Stimulated activated CD4-positive, alpha-beta T cell treated with anti-CD3 and anti-CD28 coated beads, Interleukin-12 subunit alpha, Interleukin-12 subunit beta, amount 100 ng/mL, for 48 hours (primary cell): ENCODE measurements around the gene TPM1.

Source experiments
- DNase-seq, 3 donors: peaks; one replicate each; pipeline ENCODE4 v3.0.0-alpha.2; 2020; ENCODE audit warnings: low read depth in 2 of 3, low spot score in 1 of 3

The TPM1 gene

DNA sequence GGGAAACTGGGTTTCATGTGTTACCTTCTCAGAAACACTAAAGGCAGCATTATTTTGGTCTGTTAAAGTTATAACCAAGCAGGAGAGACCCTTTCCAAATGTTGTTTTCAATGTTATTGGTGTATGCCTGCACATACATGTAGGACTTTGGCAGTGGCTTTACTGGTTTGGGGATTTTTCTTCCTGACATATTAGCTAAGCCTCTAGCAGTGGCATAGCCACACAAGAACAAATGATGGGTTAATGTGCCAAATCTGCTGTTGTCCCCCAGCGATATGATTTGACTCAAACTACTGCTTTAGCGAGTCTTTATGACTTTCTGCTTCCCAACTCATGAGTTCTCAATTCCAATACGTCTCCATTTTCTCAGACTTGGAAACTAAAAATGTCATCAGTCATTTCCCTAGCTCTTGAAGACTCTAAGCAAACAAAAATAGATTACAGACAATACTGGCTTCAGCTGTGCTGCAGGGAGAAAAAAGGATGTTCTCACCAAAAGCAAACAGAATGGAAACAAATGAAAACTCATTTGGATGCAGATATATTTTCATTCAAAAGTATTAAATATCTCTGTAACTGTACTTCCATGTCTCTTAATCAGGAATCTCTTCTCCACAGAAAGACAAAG lies 29.6 kb downstream of the TPM1 start:
- DNase-seq = no peak

DNA sequence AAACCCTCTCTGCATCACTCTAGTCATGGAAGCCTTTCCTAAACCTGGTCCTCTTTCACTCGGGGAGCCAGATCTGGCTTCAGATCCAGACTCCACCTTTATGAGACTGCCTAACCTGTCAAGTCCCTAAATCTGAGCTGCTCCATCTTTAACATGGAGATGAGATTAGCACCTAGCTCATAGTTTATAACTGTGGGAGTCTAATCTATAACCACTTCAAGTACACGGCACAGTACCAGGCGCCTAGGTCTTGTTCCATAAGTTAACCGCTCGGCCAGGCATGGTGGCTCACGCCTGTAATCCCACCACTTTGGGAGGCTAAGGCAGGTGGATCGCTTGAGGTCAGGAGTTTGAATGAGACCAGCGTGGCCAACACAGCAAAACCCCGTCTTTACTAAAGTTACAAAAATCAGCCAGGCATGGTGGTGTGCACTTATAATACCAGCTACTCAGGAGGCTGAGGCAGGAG lies 30.3 kb downstream of the TPM1 start:
- DNase-seq = no peak

DNA sequence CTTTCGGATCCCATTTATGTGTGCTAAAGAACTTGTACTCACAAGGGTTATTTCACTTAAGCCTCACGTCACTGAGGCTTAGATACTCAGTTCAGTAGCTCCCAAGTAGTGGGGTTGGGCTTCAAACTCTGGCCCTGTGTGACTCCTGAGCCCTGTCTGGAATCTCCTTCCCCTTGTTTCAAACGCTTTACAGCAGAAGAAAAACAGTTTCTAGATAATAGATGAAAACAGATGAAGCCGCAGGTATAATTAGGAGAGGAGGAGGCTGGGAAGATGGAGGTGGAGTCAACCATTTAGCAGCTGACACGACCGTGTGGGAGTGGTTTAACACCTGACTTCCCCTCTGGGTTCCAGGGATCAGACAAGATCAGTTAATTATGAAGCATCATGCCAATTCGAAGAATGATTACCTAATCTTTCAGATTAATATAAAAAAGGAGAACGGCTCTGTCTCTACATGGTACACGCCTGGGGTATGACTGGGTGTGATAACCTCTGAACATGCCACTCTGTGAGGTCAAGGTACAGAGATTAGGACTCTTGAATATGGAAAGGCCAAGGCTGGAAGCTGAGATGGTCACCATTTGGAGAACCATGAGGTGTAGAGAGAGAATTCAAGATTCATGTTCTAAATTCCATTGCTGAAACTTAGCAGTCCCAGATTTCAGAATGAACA lies 31.1 kb downstream of the TPM1 start:
- no peak for DNase-seq

GRCh38 chr15:63075015-63075983 lies 32.8 kb downstream of the TPM1 start:
- DNase-seq = no peak

DNA sequence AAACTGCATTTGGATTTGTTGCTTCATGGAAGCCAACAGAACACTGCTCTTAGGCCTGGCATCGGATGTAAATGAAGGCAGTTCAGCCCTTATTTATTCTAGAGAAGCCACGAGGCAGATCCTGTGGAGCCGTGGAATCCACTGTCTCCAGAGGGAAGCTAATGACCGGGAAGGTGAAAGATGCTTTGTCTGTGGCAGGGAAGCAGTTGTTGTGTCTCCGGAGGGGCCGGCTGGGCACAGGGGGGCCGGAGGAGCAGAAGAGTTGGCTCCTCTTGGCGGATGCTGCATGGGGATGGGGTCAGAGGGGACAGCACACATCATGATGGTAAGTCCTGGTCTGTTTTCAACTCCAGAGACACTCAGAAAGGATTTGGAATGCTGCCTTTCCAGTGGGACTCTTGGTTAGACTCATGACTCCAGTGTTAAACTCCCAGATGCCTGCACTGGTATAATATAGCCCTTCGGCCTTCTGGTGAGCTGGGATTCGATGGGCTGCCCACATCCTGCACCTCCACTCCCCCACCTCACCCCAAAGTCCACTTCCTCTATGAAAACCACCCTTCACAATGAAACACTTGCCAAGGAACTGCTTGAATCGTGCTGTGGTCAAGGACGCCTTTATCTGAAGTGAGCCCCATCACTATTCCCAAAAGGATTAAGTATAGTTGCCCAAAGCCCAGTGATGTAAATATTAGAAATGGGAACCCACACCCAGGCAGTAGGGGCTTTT lies 33.6 kb downstream of the TPM1 start:
- DNase-seq = no peak

DNA sequence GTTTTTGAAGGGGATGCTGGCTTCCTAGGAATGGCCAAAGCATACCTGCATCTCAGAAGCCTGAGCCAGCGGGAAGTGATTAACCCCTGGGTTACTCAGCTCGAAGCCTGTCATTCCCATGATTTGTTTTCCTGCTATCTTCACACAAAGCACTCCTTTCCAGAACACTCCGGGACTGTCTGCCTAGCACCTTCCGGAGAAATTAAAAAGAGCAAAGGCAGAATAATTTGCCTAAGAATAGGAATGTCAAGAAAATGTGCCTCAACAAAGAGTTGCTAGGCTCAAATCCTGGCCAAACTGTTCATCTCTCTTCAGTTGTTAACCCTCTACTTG lies 34.1 kb downstream of the TPM1 start:
- no peak for DNase-seq

DNA sequence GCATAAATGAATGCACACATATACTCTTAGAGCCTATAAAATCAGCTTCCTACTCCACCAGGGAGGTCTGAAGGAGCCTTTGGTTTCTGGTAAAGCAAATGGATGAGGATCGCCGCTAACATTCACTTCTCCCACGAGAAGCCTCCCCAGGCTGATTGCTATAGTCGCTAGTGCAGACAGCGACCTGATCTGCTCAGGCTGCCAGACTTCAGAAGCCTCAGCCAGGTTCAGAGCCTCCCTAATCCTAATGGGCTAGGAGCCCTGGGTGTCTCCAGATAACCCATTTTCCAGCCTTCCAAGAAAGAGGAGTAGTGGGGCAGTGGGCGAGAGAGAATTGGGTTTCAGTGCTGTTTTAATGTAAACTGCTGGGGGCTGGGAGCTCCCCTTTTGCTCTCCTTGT lies 35.4 kb downstream of the TPM1 start:
- no peak for DNase-seq

DNA sequence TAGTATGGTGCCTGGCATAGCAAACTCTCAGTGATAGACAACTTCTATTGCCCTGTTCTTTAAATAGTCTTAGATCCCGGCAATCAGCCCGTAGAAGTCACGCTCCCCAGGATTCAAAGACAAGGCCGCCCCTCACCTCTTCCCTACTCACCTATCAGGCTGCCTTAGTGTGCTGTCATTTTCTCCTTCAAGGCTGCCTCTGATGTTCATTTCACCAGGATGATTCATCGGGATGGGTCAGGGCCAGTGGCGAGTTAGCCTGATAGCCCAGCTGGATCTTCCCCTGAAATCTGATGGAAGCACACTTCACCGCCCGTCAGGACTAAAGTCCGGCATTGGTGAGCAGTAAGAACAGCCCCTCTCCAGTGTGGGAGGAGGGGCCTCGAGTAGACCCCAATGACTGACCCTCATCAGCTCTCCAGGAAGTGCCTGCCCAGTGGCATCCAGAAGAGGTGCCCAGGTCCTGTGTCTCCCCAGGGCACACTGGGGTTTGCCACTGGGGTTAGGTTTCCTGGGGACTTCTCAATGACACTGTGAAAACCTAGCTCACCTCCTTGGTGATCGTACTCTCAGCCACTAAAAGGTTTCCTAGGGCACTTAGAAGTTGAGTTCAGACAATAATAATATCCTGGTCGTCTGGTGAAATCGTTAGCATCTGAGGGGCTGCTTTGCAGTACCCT lies 37.5 kb downstream of the TPM1 start:
- DNase-seq = no peak

- no peak for DNase-seq
These were observed 38.2 kb downstream of the TPM1 start for GRCh38 chr15:63080634-63081250.

GRCh38 chr15:63082366-63082765 lies 39.8 kb downstream of the TPM1 start:
- DNase-seq = no peak

DNA sequence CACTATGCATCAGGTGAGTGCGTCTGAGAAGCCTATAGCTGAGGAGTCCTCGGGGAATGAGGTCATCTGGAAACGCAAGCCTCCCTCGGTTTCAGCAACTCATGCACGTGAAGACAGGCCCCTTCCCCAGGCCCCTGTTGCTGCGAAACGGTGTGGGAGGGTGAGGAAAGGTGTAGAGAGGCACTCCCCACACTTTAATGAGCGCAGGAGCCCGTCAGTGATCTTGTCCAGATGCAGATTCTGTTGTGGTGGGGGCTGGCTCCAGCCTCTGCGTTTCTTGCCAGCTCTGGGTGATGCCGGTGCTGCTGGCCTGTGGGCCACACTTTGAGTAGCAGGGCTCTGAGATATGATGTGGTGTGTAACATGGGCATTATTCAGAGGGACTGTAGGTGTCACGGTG lies 40.5 kb downstream of the TPM1 start:
- DNase-seq = no peak

DNA sequence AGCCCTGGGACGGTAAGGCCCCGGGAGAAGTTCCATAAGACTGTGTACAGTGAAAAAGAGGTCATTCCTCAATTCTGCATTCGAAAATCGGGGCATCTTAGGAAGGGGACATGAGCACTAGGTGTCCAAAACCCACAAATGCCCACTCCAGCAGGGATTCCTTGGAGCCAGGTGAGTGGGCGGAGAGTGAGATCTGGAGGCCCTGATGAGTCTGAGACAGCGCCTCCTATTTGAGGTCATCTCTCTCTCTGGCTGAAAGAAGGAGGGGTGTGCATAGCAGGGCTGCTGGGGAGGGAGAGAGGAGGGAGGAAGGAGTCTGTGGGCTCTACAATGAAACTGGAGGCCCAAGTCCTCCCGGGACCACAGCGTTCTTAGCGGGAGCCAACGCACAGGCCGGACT lies 41.0 kb downstream of the TPM1 start:
- no peak for DNase-seq

DNA sequence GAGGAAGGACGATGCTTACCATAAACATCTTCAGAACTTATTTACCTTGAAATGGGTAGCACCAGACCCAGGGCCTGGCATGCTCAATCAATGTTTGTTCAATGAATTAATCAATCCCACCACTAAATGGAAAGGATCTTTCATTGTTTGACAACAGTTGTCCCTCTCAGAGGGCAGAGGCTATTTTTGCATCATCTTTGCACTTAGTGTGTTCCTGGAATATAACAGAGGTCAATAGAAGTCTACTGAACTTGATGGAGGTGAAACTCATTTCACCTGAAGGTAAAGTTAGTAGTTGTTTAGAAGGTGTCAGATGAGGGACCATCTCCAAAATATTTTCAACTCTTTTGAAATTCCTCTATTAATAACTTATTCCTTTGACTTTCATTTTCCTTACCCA lies 42.3 kb downstream of the TPM1 start:
- DNase-seq = no peak

- no peak for DNase-seq
These were observed 42.7 kb downstream of the TPM1 start for GRCh38 chr15:63085289-63085688.

DNA sequence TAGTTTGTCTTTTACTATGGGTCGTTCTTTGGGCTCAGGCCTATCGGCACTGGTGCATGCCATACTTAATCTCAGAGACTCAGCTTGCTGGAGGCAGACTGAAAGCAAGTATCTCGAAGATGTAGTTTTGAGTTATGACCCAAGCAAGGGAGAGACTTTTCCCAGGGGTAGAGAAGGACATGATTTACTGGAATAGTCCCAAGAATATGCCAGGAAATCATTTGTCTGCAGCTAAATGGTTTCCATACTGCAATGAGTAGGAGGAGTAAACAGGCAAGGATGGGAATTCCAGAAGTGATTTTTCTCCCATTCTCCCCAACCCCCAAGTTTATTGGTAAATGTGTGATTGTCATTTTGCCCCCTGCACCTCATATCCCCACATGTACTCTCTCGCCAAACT lies 43.7 kb downstream of the TPM1 start:
- no peak for DNase-seq

DNA sequence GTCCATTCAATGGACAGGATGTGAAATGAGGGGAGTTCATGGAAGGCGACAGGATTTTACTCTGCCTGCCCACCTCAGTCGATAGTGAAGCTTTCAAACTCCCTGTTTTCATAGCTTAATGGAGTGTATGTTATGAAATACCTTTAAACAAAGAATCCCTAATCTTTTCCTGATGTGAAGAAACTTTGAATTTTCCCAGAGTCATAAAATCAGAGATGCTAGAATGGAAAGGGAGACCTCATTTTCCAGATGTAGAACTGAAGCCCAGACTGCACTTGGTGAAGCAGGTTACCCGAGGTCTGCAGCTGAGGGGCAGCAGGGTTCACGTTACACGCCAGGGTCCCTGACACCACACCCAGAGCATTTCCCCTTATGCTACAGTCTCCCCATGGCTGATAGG lies 44.4 kb downstream of the TPM1 start:
- no peak for DNase-seq

GRCh38 chr15:63088533-63089245 lies 46.1 kb downstream of the TPM1 start:
- DNase-seq = no peak

DNA sequence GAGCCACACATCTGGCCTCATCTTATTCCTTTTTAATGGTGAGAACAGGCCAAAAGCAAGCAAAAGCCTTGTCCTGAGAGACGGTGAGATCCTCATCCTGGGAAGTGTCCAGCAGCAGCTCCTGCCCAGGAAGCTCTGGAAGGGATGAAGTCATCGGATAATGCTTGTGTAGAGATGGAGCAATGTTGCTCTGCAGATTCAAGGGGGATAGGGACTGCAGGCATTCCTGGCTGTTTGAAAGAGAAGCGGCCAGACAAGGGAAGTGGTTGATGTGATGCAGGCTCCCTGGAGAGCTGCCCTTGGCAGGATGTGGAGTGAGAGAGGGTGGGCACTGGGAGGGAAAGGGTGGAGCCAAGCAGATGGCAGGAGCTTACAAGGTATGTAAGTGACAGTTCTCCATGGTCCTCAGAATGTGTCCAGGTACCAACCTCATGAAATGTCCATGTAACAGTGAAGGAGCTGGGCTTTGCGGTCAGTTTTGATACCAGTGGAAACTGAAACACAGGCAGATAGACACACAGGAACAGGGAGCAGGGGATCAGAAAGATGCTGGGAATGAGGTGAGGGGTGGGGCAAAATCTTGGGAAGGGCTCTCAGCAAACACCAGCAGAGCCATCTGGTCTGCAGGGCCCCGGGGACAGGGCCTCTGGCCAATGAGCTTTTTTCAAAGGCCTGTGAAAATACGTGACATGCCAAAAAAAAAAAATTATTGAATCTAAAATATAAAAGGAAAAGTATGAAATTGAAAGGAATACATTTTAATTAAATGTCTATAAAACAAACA lies 46.9 kb downstream of the TPM1 start:
- DNase-seq = no peak

DNA sequence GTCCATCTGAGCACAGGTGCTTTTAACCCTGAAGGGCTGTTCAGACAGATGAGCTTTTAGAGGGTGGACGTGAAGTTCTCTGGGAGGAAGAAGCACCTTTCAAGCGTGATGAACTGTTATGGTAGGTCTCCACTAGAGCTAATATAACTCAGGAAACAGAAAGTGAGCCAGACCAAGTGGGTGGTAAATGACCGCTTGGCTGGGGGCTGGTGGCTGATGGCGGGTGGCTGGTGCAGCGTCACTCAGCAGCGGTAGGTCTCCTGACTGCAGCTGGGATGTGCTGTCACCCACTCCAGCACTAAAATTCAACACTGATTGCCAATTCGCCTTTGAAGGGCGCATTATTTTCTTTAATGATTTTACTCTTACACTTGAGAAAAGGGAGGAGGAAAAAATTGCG lies 47.9 kb downstream of the TPM1 start:
- no peak for DNase-seq
